ENCODE data around the gene LDHD.

Gene LDHD

DNA sequence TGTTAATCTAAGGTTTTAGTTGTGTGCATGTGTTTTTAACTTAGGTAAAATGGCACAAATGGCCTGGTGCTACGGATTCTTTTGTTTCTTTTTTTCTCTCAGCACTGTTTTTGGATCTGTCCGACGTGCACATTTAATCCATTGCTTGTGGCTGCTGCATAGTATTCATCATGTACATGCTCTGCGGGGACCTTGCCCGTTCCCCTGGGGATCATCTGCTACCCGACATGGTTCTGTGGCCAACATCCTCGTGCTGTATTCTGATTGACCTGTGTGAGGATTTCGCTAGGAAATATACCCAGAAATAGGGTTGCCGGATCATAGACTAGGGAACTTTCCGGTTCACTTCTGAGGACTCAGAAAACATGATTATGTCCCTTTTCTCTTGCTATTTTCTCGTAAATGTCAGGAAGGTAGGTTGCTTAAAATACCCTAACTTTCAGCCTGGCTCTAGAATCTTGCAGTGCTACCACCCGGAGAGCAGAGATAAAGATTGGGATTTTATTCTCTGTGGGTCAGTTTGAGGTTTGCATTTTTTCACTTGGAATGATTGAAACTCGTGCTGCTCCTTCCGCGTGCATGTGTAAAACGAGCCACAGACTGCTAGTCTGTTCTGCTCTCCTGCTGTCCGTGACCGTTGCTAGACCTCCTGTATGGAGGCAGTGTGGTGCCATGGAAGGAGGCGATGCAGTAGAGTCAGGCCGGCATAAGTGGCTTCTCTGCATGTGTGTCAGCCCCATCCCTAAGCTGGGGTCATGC is 42.9 kb downstream of the LDHD start:
- no peak for DNase-seq (ENCODE audit: low read depth)
- TF ChIP-seq, protein P1, sequence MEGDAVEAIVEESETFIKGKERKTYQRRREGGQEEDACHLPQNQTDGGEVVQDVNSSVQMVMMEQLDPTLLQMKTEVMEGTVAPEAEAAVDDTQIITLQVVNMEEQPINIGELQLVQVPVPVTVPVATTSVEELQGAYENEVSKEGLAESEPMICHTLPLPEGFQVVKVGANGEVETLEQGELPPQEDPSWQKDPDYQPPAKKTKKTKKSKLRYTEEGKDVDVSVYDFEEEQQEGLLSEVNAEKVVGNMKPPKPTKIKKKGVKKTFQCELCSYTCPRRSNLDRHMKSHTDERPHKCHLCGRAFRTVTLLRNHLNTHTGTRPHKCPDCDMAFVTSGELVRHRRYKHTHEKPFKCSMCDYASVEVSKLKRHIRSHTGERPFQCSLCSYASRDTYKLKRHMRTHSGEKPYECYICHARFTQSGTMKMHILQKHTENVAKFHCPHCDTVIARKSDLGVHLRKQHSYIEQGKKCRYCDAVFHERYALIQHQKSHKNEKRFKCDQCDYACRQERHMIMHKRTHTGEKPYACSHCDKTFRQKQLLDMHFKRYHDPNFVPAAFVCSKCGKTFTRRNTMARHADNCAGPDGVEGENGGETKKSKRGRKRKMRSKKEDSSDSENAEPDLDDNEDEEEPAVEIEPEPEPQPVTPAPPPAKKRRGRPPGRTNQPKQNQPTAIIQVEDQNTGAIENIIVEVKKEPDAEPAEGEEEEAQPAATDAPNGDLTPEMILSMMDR (IDR thresholded peaks at IDR 0.05; ENCODE audit: insufficient read depth, low read depth, low read length, missing control alignments) = no peak
- no peak overlapping the region for H3K4me3 ChIP-seq (ENCODE audit: low read length)

DNA sequence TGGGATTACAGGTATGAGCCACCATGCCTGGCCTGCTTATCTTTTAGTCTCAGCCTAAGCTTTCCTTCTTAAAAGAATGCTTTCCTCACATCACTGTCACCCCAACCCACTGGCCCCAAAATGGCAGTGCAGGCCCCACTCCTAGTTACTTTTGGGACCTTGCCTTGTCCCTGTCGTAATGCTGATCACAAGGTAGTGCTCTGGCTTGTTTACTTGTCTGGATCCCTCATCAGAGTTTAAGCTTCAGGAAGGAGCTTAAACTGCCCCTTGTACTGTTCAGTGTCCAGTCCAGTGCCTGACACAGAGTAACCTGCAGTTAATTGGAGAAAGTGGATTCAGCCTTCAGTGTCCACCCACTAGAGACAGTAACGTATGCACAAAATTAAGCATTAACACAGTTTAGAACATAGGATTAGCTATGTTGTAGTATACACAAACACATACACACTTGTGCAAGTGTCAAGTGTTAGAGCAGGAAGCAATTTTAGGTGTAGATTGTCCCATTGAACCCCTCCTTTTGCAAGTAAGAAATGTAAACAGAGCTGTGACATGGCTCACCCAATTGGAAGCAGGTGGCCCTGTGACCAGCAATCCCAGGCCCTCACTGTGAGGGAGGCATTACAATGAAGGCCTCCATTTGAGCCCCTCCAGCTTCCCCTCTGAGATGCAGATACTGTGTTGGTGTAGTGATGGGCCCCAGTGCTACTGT is 44.2 kb downstream of the LDHD start:
- no peak overlapping the region for H3K4me3 ChIP-seq (ENCODE audit: low read length)
- TF ChIP-seq, protein P1 (IDR thresholded peaks at IDR 0.05; ENCODE audit: insufficient read depth, low read depth, low read length, missing control alignments) = no peak
- no peak for DNase-seq (ENCODE audit: low read depth)

DNA sequence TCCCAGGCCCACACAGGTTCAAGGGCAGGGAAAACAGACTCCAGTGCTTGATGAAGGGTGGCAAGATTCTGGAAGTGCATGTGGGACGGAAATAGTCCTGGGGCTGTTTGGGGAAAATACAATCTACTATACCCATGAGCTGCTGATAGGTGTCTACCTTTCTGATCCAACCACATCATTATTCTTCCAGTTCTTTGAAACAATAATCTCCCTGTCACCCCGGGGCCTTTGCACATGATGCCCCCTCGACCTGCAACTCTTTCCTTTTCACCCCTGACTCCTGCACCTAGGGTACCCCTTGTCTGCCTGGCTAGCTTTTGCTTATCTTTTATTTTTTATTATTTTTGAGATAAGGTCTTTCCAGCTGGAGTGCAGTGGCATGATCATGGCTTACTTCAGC is 45.0 kb downstream of the LDHD start:
- no peak overlapping the region for H3K4me3 ChIP-seq (ENCODE audit: low read length)
- TF ChIP-seq, protein P1 (IDR thresholded peaks at IDR 0.05; ENCODE audit: insufficient read depth, low read depth, low read length, missing control alignments) = no peak
- no peak for DNase-seq (ENCODE audit: low read depth)

DNA sequence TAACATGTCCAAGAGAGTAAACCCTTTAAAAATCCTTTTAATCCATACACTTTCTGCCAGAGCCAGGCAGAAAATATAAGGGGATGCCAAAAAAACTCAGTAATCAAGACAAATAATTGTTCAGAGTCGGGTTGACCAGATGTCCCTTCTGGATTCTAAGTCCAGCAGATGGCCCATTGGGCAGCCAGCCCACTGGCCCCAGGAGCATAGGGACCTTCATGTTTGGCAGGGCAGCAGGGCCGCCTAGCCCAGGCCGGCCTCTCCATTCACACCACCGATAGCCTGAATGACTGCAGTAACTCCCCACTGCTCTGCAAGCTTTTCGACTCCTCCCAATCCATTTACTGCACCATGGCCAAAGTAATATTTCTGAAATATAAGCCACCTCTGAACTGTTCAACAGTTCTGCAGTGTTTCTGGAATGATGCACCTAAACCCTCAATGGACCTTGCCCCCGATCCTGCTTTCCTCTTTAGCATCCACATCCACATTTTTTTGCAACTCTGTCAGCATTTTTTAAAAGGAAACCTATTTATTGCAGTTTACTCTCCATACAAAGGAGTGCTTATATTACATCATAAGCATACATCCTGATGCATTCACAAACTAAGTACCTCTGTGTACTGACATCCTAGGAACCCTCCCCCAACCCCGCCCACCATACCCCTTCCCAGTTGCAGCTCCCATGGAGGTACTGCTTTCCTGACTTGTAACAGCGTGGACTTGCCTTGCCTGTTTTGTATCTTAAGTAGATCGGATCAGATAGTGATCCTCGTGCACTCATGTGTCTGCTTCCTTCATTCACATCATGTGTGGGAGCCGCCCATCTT is 46.4 kb downstream of the LDHD start:
- H3K4me3 ChIP-seq (ENCODE audit: low read length) = no peak overlapping the region
- TF ChIP-seq, protein P1 (IDR thresholded peaks at IDR 0.05; ENCODE audit: insufficient read depth, low read depth, low read length, missing control alignments) = no peak
- no peak for DNase-seq (ENCODE audit: low read depth)

DNA sequence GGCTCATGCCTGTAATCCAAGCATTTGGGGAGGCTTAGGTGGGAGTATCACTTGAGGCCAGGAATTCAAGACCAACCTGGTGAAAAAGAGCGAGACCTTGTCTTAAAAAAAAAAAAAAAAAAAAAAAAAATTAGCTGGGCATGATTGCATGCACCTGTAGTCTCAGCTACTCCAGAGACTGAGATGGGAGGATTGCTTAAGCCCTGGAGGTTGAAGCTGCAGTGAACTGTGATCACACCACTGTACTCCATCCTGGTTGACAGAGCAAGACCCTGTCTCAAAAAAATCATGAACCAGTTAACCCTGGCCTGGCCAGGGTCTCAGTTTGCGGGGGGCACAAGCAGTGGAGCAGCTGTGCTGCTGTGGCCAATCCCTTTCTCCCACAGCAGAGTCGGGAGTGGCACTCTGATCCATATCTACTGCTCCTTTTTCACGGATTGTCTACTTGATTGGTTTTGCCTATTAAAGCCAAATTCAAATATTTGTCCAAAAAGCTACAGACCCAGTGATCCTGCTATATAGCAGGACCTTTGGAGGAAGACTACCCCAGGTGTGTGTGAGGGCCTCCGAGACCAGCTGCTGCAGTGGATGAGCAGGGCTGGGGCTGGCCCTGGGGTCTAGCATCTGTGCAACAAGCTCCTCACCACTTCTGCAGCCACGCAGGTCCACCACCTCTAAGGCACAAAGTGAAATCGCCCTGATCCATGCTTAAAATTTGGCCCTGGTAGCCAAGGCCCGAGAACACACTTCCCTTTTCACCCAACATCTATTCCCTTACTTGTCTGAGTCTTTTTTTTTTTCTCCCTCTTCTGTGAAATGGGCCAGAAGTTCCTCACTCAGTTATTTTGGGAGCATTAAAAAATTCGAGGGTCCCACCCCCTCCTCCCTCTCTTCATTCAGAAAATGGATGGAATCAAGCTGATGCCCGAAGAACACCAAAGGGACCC is 48.2 kb downstream of the LDHD start:
- DNase-seq (ENCODE audit: low read depth) = no peak
- no peak overlapping the region for H3K4me3 ChIP-seq (ENCODE audit: low read length)
- TF ChIP-seq, protein P1 (IDR thresholded peaks at IDR 0.05; ENCODE audit: insufficient read depth, low read depth, low read length, missing control alignments) = no peak

DNA sequence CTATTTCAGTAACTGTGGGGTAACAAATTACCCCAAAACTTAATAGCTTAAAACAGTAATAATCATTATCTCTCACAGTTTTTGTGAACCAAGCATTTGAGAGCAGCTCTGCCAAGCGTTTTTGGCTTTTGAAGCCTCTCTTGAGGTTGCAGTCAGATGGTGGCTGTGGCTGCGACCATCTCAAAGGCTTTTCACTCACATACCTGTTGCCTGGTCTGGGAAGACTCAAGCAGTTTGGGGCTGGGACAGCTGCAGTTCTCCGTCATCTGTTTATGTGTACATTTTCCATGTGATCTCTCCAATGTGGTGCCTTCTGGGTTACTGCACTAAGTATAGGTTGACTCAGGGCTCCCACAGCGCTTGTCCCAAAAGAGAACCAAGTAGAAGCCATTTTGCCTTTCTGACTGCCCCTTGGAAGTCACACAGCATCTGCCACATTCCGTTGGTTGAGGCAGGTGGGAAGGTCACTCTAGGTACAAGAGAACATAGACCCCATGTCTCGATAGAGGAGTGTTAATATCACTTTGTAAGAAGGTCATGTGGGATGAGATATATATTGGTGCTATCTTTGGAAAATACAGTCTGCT is 49.6 kb downstream of the LDHD start:
- TF ChIP-seq, protein P1 (IDR thresholded peaks at IDR 0.05; ENCODE audit: insufficient read depth, low read depth, low read length, missing control alignments) = no peak
- H3K4me3 ChIP-seq (ENCODE audit: low read length) = no peak overlapping the region

More for the DNA sequence above, 49.6 kb downstream of the LDHD start:
- DNase-seq (ENCODE audit: low read depth) = no peak

Data from epithelial cell of esophagus (primary cell).